ENCODE measurements around the gene NDUFAF8.
A peak's percentile ranks its signal among the peaks of the same experiment; 100 is the strongest.

The NDUFAF8 gene

GRCh38 chr17:81228420-81228819 lies 10.7 kb upstream of the NDUFAF8 start:
- Histone ChIP-seq H3K4me2 (ENCODE audit: low read length) (peak overlapping the region; percentile 43), H3K79me2 (ENCODE audit: control insufficient read depth, low read length) (no peaks in the 10 kb centered on the region), H3K36me3 (ENCODE audit: control insufficient read depth, low read length) (peaks cover 25% of the 10 kb centered on the region), H3K27me3 (ENCODE audit: control insufficient read depth, low read length) (no peaks in the 10 kb centered on the region), H3F3A (ENCODE audit: control insufficient read depth, insufficient read depth) (peaks cover 6% of the 10 kb centered on the region; the same call in 1 of the 2 replicates), H4K20me1 (ENCODE audit: control insufficient read depth, insufficient read depth, low read depth, low read length) (no peaks in the 10 kb centered on the region), H3K27ac (ENCODE audit: low read depth, low read length) (peak overlapping the region; percentile 40; the same call in 1 of the 2 replicates), H3K9me3 (ENCODE audit: control insufficient read depth, insufficient read depth, low read length) (no peaks in the 10 kb centered on the region), H3K4me3 (ENCODE audit: low read length) (no peak overlapping the region), H3K9me2 (replicated peaks; ENCODE audit: control insufficient read depth, low read length) (no peaks in the 10 kb centered on the region), H3K4me1 (ENCODE audit: control insufficient read depth, low read length) (peaks cover 22% of the 10 kb centered on the region)
- TF ChIP-seq, protein P1, sequence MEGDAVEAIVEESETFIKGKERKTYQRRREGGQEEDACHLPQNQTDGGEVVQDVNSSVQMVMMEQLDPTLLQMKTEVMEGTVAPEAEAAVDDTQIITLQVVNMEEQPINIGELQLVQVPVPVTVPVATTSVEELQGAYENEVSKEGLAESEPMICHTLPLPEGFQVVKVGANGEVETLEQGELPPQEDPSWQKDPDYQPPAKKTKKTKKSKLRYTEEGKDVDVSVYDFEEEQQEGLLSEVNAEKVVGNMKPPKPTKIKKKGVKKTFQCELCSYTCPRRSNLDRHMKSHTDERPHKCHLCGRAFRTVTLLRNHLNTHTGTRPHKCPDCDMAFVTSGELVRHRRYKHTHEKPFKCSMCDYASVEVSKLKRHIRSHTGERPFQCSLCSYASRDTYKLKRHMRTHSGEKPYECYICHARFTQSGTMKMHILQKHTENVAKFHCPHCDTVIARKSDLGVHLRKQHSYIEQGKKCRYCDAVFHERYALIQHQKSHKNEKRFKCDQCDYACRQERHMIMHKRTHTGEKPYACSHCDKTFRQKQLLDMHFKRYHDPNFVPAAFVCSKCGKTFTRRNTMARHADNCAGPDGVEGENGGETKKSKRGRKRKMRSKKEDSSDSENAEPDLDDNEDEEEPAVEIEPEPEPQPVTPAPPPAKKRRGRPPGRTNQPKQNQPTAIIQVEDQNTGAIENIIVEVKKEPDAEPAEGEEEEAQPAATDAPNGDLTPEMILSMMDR (IDR thresholded peaks at IDR 0.05; ENCODE audit: low read depth, low read length, poor library complexity, severe bottlenecking): no peak
- no peak for TF ChIP-seq EZH2phosphoT487 (IDR thresholded peaks at IDR 0.05; ENCODE audit: borderline replicate concordance, low read length)

- no peaks in the 10 kb centered on the region for H4K20me1 ChIP-seq (ENCODE audit: control insufficient read depth, insufficient read depth, low read depth, low read length)
- H3K4me3 ChIP-seq (ENCODE audit: low read length): no peak overlapping the region
- H3K9me2 ChIP-seq (replicated peaks; ENCODE audit: control insufficient read depth, low read length): no peaks in the 10 kb centered on the region
- H3K27ac ChIP-seq (ENCODE audit: low read depth, low read length): peak overlapping the region; percentile 40; the same call in 1 of the 2 replicates
- H3K4me1 ChIP-seq (ENCODE audit: control insufficient read depth, low read length): peaks cover 19% of the 10 kb centered on the region
- peaks cover 6% of the 10 kb centered on the region; the same call in 1 of the 2 replicates for H3F3A ChIP-seq (ENCODE audit: control insufficient read depth, insufficient read depth)
- no peaks in the 10 kb centered on the region for H3K9me3 ChIP-seq (ENCODE audit: control insufficient read depth, insufficient read depth, low read length)
- H3K79me2 ChIP-seq (ENCODE audit: control insufficient read depth, low read length): no peaks in the 10 kb centered on the region
- H3K4me2 ChIP-seq (ENCODE audit: low read length): peak overlapping the region; percentile 43
- TF ChIP-seq EZH2phosphoT487 (IDR thresholded peaks at IDR 0.05; ENCODE audit: borderline replicate concordance, low read length): no peak
- TF ChIP-seq, protein P1 (IDR thresholded peaks at IDR 0.05; ENCODE audit: low read depth, low read length, poor library complexity, severe bottlenecking): no peak
- H3K27me3 ChIP-seq (ENCODE audit: control insufficient read depth, low read length): no peaks in the 10 kb centered on the region
- peaks cover 25% of the 10 kb centered on the region for H3K36me3 ChIP-seq (ENCODE audit: control insufficient read depth, low read length)
Observed at GRCh38 chr17:81228834-81229665, 10.1 kb upstream of the NDUFAF8 start.

DNA sequence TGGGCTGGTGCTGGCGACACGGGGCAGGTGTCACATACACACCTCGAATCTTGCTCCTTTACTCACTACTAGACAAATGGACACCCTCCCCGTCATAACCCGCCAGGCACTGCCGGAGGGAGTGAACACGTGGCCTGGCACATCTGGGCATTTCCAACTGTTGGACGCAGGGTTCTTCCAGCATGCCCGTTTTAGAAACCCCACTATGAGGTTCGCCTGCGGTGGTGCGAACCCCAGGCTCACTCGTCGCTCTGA lies 9.5 kb upstream of the NDUFAF8 start:
- TF ChIP-seq EZH2phosphoT487 (IDR thresholded peaks at IDR 0.05; ENCODE audit: borderline replicate concordance, low read length): no peak
- TF ChIP-seq, protein P1 (IDR thresholded peaks at IDR 0.05; ENCODE audit: low read depth, low read length, poor library complexity, severe bottlenecking): no peak
- peaks cover 19% of the 10 kb centered on the region for H3K4me1 ChIP-seq (ENCODE audit: control insufficient read depth, low read length)
- H3K36me3 ChIP-seq (ENCODE audit: control insufficient read depth, low read length): peaks cover 25% of the 10 kb centered on the region
- no peaks in the 10 kb centered on the region for H3K9me3 ChIP-seq (ENCODE audit: control insufficient read depth, insufficient read depth, low read length)
- H3K4me3 ChIP-seq (ENCODE audit: low read length): no peak overlapping the region
- H3F3A ChIP-seq (ENCODE audit: control insufficient read depth, insufficient read depth): peaks cover 6% of the 10 kb centered on the region; the same call in 1 of the 2 replicates
- no peaks in the 10 kb centered on the region for H3K79me2 ChIP-seq (ENCODE audit: control insufficient read depth, low read length)
- no peaks in the 10 kb centered on the region for H4K20me1 ChIP-seq (ENCODE audit: control insufficient read depth, insufficient read depth, low read depth, low read length)
- H3K9me2 ChIP-seq (replicated peaks; ENCODE audit: control insufficient read depth, low read length): no peaks in the 10 kb centered on the region
- no peak overlapping the region for H3K4me2 ChIP-seq (ENCODE audit: low read length)
- no peaks in the 10 kb centered on the region for H3K27me3 ChIP-seq (ENCODE audit: control insufficient read depth, low read length)
- H3K27ac ChIP-seq (ENCODE audit: low read depth, low read length): no peak overlapping the region

All from DOHH2 (cell line).